HEK293 (cell line): ENCODE measurements around the gene SLC39A11.

Experiments used
- CTCF ChIA-PET: fragments of 350-600 bp; formaldehyde crosslinking; extraction: SDS; loops from one replicate; lab custom pipeline; 2021; ENCODE audit warnings: antibody characterized with exemption; lab: Yijun Ruan, JAX
- POLR2A ChIA-PET: fragments of 300-600 bp; formaldehyde crosslinking; extraction: SDS; loops from one replicate; lab custom pipeline; 2020; ENCODE audit warnings: antibody characterized with exemption, inconsistent platforms; lab: Yijun Ruan, JAX
- H3K27ac ChIP-seq: fragments of 200-500 bp; sonication (Bioruptor generic); 2 replicates; pipeline ENCODE4 v1.5.1; 2014; ENCODE audit warnings: low read depth, low read length, control low read depth, inconsistent platforms; ENCODE audit errors: extremely low read depth
- H3K36me3 ChIP-seq, 2 experiments: fragments of 200-500 bp in 1 of 2; sonication (Bioruptor generic) in 1 of 2; 1 replicate in 1 of 2; 2 replicates in 1 of 2; pipeline ENCODE4 v1.5.1; 2014 to 2017; ENCODE audit warnings: inconsistent platforms in 2 of 2, low read length in 2 of 2; ENCODE audit not compliant: control insufficient read depth in 2 of 2, insufficient read depth in 1 of 2
- H3K4me1 ChIP-seq: fragments of 200-500 bp; sonication (Bioruptor generic); 2 replicates; pipeline ENCODE4 v1.5.1; 2014; ENCODE audit warnings: mild to moderate bottlenecking, low read length, inconsistent platforms; ENCODE audit not compliant: control insufficient read depth, insufficient read depth
- H3K4me3 ChIP-seq: 2 replicates; pipeline ENCODE4 v1.5.1; 2011; ENCODE audit warnings: low read depth, mild to moderate bottlenecking, control low read depth, low read length, moderate library complexity
- H3K9me3 ChIP-seq: fragments of 200-500 bp; sonication (Bioruptor generic); 2 replicates; pipeline ENCODE4 v1.5.1; 2014; ENCODE audit warnings: low read depth, low read length, inconsistent platforms; ENCODE audit not compliant: control insufficient read depth, insufficient read depth
- HIC1 ChIP-seq: fragments of 450-650 bp; formaldehyde crosslinking; IDR thresholded peaks from 2 replicates; pipeline ENCODE4 v1.5.1; 2016; ENCODE audit warnings: missing biosample characterization, missing genetic modification characterization
- HOXA7 ChIP-seq: sonication (generic); formaldehyde crosslinking; IDR thresholded peaks from 2 replicates; pipeline ENCODE4 v1.8.1; 2022; ENCODE audit warnings: missing genetic modification reagents, borderline replicate concordance
- PRDM2 ChIP-seq: fragments of 450-650 bp; formaldehyde crosslinking; IDR thresholded peaks from 2 replicates; pipeline ENCODE4 v1.5.1; 2016; ENCODE audit warnings: missing biosample characterization, missing genetic modification characterization, borderline replicate concordance
- ZNF10 ChIP-seq: fragments of 450-650 bp; formaldehyde crosslinking; IDR thresholded peaks from 2 replicates; pipeline ENCODE4 v1.5.1; 2017; ENCODE audit warnings: missing biosample characterization, missing genetic modification characterization
- ZNF223 ChIP-seq: fragments of 450-650 bp; formaldehyde crosslinking; IDR thresholded peaks from 2 replicates; pipeline ENCODE4 v1.5.1; 2016; ENCODE audit warnings: missing biosample characterization, missing genetic modification characterization
- ZNF280D ChIP-seq: fragments of 450-650 bp; formaldehyde crosslinking; IDR thresholded peaks from 2 replicates; pipeline ENCODE4 v1.5.1; 2016; ENCODE audit warnings: missing biosample characterization, missing genetic modification characterization
- ZNF324 ChIP-seq: fragments of 450-650 bp; formaldehyde crosslinking; IDR thresholded peaks from 2 replicates; pipeline ENCODE4 v1.5.1; 2016; ENCODE audit warnings: missing biosample characterization, missing genetic modification characterization
- ZNF335 ChIP-seq: fragments of 450-650 bp; formaldehyde crosslinking; conservative IDR thresholded peaks from 2 replicates; pipeline ENCODE4 v1.5.1; 2016; ENCODE audit warnings: missing biosample characterization, missing genetic modification characterization
- ZNF416 ChIP-seq: fragments of 450-650 bp; formaldehyde crosslinking; IDR thresholded peaks from 2 replicates; pipeline ENCODE4 v1.5.1; 2016; ENCODE audit warnings: missing biosample characterization, missing genetic modification characterization
- ZNF529 ChIP-seq: fragments of 450-650 bp; formaldehyde crosslinking; IDR thresholded peaks from 2 replicates; pipeline ENCODE4 v1.5.1; 2017; ENCODE audit warnings: missing genetic modification characterization, missing biosample characterization; ENCODE audit not compliant: insufficient replicate concordance
- ZNF580 ChIP-seq: fragments of 450-650 bp; formaldehyde crosslinking; IDR thresholded peaks from 2 replicates; pipeline ENCODE4 v1.5.1; 2016; ENCODE audit warnings: missing biosample characterization, missing genetic modification characterization
- ZNF776 ChIP-seq: fragments of 450-650 bp; formaldehyde crosslinking; IDR thresholded peaks from 2 replicates; pipeline ENCODE4 v1.5.0; 2017; ENCODE audit warnings: missing biosample characterization, missing genetic modification characterization, borderline replicate concordance

SLC39A11 gene

GRCh38 chr17:72872396-72872795, 220.1 kb downstream of the SLC39A11 start (continued):
- TF ChIP-seq HIC1 (tag by site-specific recombination) (no peak), ZNF10 (tag by site-specific recombination) (no peak)

GRCh38 chr17:72870367-72870985, 222.0 kb downstream of the SLC39A11 start:
- H3K4me3 ChIP-seq, result no peak overlapping the region
- H3K27ac ChIP-seq, result no peak overlapping the region
- no peaks in the 10 kb centered on the region for H3K36me3 ChIP-seq
- TF ChIP-seq HOXA7 (CRISPR knock-in tag) (no peak), ZNF580 (tag by site-specific recombination) (no peak), PRDM2 (tag by site-specific recombination) (no peak), ZNF280D (tag by site-specific recombination) (no peak), ZNF529 (tag by site-specific recombination) (no peak), ZNF223 (no peak), ZNF776 (tag by site-specific recombination) (no peak), ZNF324 (tag by site-specific recombination) (no peak), ZNF416 (no peak), ZNF335 (tag by site-specific recombination) (no peak)
- POLR2A ChIA-PET, result no interaction called here
- CTCF ChIA-PET, result no interaction called here
- no peaks in the 10 kb centered on the region for H3K9me3 ChIP-seq
- no peaks in the 10 kb centered on the region for H3K4me1 ChIP-seq
